Measurements from ENCODE around the gene LPAR1.
"Not testable (repeated sequence)": the region's sequence is repeated elsewhere in the genome, so short reads cannot be mapped to it uniquely, and the experiment has no call there.

The LPAR1 gene

DNA sequence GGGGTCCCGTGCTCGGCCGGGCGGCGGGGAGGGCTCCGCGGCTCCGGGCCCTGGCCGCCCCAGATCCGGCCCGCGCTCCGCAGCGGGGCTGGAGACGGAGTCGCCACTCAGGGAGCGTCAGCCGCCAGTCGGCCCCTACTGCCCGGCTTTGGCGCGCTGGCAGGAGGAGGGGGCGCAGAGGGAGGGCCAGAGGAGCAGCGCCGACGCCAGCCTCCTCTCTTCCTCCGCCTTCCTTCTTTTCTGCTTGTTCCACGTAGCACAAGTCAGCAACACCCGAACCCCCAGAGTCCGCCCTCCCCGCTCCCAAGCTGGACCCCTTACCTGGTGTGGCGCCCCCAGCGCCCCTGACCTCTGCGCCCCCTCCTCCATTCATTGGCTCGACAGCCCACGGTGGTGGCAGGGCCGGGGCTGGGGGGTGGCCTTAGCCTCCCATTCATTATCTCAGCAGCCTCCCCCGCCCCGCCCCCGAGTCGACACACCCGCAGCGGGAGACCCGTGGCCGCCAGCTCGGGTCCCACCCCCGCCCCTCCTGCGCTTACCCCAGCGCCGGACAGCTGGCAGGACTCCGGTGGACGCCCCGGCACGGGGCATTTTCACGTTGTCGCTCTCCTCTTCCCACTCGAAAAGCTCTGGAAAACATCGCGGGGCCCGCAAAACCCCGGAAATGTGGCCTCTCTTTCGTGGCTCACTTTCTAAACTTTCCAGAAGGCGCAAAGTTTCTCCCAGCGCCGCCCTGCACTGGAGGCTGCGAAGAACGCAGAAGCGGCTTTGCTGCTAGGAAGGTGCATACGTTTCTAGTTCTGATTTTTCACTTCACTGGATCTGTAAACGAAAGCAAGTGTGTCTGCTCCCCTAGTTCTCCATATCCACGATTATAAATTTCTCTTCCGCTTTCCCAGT lies at the start of gene LPAR1:
LPAR1 (minus strand) TSS at position 140 of the 900 bp plus-strand sequence. CDS start 66,353 bp downstream, outside the sequence.
- no peak for DNase-seq

DNA sequence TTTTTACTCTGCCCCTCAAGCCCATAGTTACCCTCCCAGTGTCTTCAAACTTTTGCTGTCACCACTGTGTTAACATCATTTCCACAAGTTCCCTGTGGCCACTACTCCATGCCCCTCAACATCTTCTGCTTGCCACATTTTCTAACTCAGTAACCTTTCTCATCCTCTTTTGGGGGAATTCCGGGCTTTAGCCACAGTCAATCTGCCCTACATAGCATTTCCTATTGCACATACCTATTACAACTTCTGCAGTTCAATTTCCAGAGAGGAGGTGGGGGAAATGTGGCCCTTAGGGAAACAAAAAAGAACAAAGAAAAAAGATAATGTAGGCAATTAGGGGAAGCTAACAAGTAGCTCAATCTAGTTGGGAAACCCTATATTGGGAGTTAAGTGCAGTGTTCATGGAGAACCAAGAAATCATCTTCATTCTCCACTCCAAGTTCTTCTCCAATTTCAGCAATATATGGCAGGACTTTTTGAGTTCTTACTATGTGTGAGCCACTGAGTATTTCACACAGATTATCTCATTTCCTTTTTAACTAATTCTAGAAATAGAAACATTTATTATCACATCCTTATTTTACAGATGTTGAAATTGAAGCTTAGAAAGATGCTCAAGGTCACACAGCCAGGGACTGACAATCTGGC lies 40.2 kb upstream of the LPAR1 start:
- DNase-seq = no peak

GRCh38 chr9:111076519-111076918 lies 38.2 kb upstream of the LPAR1 start:
- DNase-seq = no peak

- DNase-seq = no peak
These were observed 37.8 kb upstream of the LPAR1 start for GRCh38 chr9:111076042-111076441.

- no peak for DNase-seq
These were observed 36.1 kb upstream of the LPAR1 start for GRCh38 chr9:111074395-111074794.

- DNase-seq = no peak
These were observed 30.9 kb upstream of the LPAR1 start for GRCh38 chr9:111069183-111069582.

GRCh38 chr9:111068771-111069170 lies 30.5 kb upstream of the LPAR1 start:
- DNase-seq = no peak

DNA sequence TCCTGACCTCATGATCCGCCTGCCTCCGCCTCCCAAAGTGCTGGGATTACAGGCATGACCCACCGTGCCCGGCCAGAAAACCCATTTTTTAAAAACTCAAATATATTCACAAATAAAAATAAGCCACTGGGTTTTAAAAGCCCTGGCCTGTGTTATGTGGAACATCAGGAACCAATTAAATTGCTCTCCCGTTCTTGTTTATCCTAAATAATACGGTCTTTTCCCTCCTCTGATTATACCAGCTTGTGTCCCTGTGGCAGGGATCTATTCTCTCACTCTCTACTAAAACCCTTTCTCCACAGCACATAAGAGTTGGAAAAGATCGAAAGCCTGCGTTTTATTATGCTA lies 30.1 kb upstream of the LPAR1 start:
- DNase-seq = no peak

DNA sequence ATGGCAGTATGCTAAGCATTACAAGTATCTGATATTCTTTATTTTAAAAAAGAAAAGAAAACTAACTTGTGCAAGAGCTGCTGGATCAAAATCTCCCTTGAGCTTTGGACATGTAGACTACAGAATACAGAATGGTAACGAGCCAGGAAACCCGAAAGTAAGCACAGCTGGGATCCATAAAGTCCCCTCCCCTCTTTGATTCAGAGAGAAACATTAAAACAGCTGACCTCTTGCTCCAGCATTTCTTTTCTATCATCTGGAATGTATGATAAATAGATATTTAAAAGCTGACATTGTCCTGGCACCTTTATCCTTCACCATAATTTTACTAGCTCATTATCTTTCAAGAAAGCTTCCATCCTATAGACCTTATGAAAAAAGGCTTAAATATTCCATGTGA lies 28.2 kb upstream of the LPAR1 start:
- no peak for DNase-seq

DNA sequence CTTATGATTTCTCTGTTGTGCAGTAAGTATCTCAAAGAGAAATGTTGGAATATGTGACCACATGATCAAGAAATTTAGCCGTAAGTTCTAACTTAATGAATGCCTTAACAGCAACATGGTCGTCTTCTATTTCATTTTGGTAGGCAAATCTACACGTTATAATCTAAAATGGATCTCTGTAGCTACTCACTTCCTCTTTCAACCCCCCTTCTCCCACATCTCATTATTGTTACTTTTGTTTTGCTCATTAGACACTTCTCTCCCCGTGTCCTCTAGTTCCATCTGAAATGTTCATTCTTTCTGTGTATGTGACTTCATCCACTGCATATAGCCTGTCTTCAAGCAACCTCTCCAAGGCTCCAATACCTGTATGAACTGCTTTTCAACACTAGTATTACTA lies 27.1 kb upstream of the LPAR1 start:
- DNase-seq = no peak

- DNase-seq = no peak
These were observed 26.0 kb upstream of the LPAR1 start for GRCh38 chr9:111064160-111064837.

- DNase-seq = no peak
These were observed 25.1 kb upstream of the LPAR1 start for GRCh38 chr9:111063332-111063731.

DNA sequence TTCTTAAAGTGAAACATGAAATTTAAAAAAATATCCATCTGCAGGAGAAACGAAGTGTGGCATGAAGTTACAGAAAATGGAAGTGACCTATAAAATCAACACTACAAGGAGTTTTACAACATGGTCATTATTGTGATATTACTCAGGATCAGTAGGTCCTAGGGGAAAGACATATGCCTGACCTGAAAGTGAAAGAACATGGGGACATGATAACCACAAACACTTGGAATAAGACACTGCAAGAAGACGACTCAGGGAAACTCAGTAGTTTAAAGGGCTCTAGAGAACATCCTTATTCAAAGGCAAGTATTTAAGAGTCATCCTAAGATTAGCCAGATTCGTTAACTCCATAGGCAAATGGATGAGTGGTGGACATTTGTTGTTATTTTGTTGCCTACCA lies 19.9 kb upstream of the LPAR1 start:
- no peak for DNase-seq

GRCh38 chr9:111056538-111056937 lies 18.3 kb upstream of the LPAR1 start:
- DNase-seq = no peak

DNA sequence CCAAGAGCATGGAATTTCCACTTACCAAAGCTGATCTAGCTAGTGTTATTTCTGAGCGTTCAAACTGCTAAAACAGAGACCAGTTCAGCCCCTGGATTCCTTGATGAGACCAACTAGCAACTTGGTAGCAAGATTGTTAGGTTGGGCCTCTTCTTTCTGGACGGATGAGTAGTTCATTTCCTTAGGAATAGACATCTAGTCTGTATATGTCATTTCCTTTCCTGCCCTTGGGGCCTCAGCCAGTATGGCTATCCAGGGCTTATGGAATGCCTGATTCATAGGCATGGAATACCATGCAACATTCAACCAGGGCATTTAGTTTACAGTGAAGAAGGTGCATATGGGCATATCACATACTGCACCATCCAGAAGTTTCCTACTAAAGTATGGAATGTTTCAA lies 14.5 kb upstream of the LPAR1 start:
- DNase-seq = no peak

- DNase-seq = no peak
These were observed 13.1 kb upstream of the LPAR1 start for GRCh38 chr9:111051400-111051799.

DNA sequence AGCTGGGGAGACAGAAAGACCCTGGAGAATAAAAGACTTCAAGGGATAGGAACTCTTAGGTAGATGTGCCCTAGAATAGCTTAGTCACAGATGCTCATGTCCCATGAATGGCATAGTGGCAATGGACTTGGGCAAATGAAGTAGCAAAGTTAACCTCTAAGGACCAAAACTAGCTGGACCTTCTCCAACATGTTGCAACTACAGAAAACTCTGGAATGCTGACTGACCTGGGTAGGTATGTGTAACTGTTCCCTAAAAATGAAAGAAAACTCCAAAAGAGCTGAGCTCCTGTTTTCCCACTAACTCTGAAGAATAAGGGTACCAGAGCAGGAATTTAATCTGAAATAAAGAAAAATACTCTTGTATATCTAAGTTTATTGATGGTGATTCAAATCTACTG lies 12.5 kb upstream of the LPAR1 start:
- no peak for DNase-seq

DNA sequence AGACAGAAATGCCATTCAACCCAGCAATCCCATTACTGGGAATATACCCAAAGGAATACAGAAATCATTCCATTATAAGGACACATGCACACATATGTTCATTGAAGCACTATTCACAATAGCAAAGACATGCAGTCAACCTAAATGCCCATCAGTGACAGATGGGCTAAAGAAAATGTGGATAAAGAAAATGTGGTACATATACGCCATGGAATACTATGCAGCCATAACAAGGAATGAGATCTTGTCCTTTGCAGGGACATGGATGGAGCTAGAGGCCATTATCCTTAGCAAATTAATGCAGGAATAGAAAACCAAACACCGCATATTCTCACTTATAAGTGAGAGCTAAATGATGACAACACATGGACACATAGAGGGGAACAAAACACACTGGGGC lies 9.0 kb upstream of the LPAR1 start:
- not testable (repeated sequence) for DNase-seq

GRCh38 chr9:111041902-111042301 lies 3.6 kb upstream of the LPAR1 start:
- DNase-seq = no peak

GRCh38 chr9:111040494-111040893 lies 2.2 kb upstream of the LPAR1 start:
- DNase-seq = no peak

- no peak for DNase-seq
These were observed 1.1 kb upstream of the LPAR1 start for GRCh38 chr9:111039231-111039906.

DNA sequence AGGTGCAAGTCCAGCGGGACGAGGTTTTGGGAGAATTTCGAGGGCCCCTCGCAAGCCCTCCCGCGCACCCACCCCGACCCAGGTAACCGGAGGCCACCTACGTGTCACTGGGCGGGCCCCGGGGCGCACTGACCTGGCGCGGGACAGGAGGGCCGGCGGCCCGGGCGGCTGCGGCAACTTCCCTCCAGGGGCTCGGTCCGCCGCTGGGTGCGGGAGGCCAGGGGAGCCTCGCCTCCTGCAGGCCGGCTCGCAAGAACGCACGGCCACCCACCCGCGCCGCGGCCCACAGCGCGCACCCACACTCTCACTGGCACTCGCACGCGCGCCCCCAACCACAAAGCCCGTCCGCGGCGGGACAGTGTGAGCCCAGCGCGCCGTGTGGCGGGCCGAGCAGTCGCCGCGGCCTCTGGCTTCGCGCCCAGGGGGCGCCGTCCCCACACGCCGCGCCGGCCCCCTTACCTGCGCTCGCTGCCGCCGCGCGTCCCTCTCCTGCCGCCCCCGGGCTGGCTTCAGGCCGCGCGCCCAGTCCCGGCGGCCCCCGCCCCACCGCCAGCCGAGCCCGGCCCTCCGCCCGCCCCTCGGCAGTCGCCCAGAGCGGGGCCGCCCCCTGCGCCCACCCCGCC lies 451 bp downstream of the LPAR1 start:
- DNase-seq = peak; percentile 16

DNA sequence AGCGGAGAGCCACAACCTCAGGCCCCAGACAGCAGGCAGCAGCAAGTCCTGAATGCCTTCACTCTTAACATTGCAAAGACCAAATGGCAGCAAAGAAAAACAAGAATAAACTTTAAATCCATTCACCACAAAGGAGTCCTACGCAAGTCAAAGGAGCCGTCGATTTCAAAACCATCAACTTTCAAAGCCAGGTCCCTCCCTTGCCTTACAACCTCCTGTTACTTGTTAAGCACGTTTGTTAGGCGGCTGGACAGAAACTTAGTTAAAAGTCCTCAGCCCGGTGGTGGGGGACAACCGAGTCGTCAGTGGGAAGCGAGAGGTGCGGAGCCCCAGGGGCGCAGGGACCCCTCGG lies 938 bp downstream of the LPAR1 start:
- no peak for DNase-seq

Measured in NCI-H345 (cell line).